ENCODE results near the gene STX2. TPM values are rescaled to one million over a fixed set of nuclear protein-coding genes. Genes with fewer than 3 reads are reported as not detected.

The STX2 gene
- total and polyA plus RNA-seq, 2 donors (not counting 3 experiments of a cell fraction or from before 2014, with no cell fraction given) = 26.2 to 32.6 TPM

- dilution Hi-C loops (cut with MboI; ENCODE audit: extremely low pct_ligation_motif_present, low sequenced_read_pairs) (no loop called here), intact Hi-C loops (cut with micrococcal nuclease) (no loop called here)
- Histone ChIP-seq H3K4me1 (ENCODE audit: control insufficient read depth, extremely low read depth, insufficient read depth, low read length) (no peaks in the 10 kb centered on the region), H4K20me1 (replicated peaks; ENCODE audit: control insufficient read depth, extremely low read depth, insufficient read depth, low read length) (no peaks in the 10 kb centered on the region), H2AFZ (ENCODE audit: low read depth, low read length) (no peak overlapping the region), H3K9me1 (replicated peaks; ENCODE audit: control insufficient read depth, extremely low read depth, insufficient read depth, low read length) (no peaks in the 10 kb centered on the region), H3K27ac (ENCODE audit: insufficient read depth, low read depth, low read length) (no peak overlapping the region), H3K4me2 (ENCODE audit: insufficient read depth, low read length) (no peak overlapping the region), H3K36me3 (ENCODE audit: control insufficient read depth in 2 of 2, extremely low read depth in 1 of 2, insufficient read depth in 2 of 2, low read length in 2 of 2) (no peaks in the 10 kb centered on the region), H3K9me3 (replicated peaks; ENCODE audit: control insufficient read depth, insufficient read depth, low read length) (no peaks in the 10 kb centered on the region), H3K4me3 (replicated peaks in 1 of 3; ENCODE audit: insufficient read depth in 1 of 3, low read depth in 1 of 3, low read length in 3 of 3) (no peak overlapping the region), H3K27me3 (ENCODE audit: control insufficient read depth in 2 of 2, insufficient read depth in 2 of 2, low read length in 2 of 2) (no peaks in the 10 kb centered on the region), H3K9ac (replicated peaks; ENCODE audit: extremely low read depth, insufficient read depth, low read length) (no peak overlapping the region), H3K79me2 (ENCODE audit: control insufficient read depth, insufficient read depth, low read length) (no peaks in the 10 kb centered on the region)
- BruUV-seq (replicated peaks) = no TSS peak
- TF ChIP-seq CTCF (IDR thresholded peaks at IDR 0.05; ENCODE audit: extremely low read depth in 1 of 2, insufficient read depth in 1 of 2, low read depth in 1 of 2, low read length in 2 of 2) (no peak), EZH2 (IDR thresholded peaks at IDR 0.05; ENCODE audit: borderline replicate concordance, low read depth, low read length, severe bottlenecking) (no peak), POLR2AphosphoS5 (IDR thresholded peaks at IDR 0.05; ENCODE audit: insufficient read depth, low read depth, low read length) (no peak), GATA2 (IDR thresholded peaks at IDR 0.05; ENCODE audit: insufficient read depth, insufficient read length, low read depth, low read length) (no peak), FOS (IDR thresholded peaks at IDR 0.05; ENCODE audit: borderline replicate concordance, insufficient read depth, low read length) (no peak), MAX (IDR thresholded peaks at IDR 0.05; ENCODE audit: insufficient read depth, insufficient read length) (no peak), JUN (IDR thresholded peaks at IDR 0.05; ENCODE audit: borderline replicate concordance, insufficient read depth, insufficient read length, low read depth) (no peak), POLR2A (IDR thresholded peaks at IDR 0.05; ENCODE audit: low read depth, low read length) (no peak), MYC (IDR thresholded peaks at IDR 0.05; ENCODE audit: low read depth, low read length) (no peak)
- POLR2A ChIA-PET = no interaction called here
- DNase-seq (ENCODE audit: low read depth, low spot score) (no peak), FAIRE-seq (no peak)
- CTCF ChIA-PET = interaction anchor here (0.5 kb wide), 1 partner anchor 988 kb away, joined by 3 read pairs; no protein-coding TSS in a partner anchor
Measured at GRCh38 chr12:130746546-130746945, 92.5 kb downstream of the STX2 start.
